Mammary epithelial cell (primary cell): ENCODE results near the gene ZNF354C.

Experiments used
- CTCF ChIP-seq, 2 donors: IDR thresholded peaks in 1 of 2; conservative IDR thresholded peaks in 1 of 2; 2 replicates each; pipeline ENCODE4 v1.5.1; 2011 to 2012; ENCODE audit warnings: inconsistent platforms in 2 of 2, low read length in 2 of 2, mild to moderate bottlenecking in 2 of 2, control low read depth in 1 of 2, low read depth in 1 of 2; ENCODE audit not compliant: insufficient read depth in 1 of 2; ENCODE audit errors: extremely low read depth in 1 of 2
- EZH2 ChIP-seq: IDR thresholded peaks from 2 replicates; pipeline ENCODE4 v1.6.1; 2012; ENCODE audit warnings: low read length, inconsistent platforms, borderline replicate concordance

- TF ChIP-seq CTCF (conservative IDR thresholded peaks at IDR 0.05 in 1 of 2, IDR thresholded peaks at IDR 0.05 in 1 of 2; ENCODE audit: extremely low read depth in 1 of 2, insufficient read depth in 1 of 2, low read depth in 1 of 2, low read length in 2 of 2) (no peak), EZH2 (no peak)
Measured at GRCh38 chr5:179129607-179130071, 69.5 kb downstream of the ZNF354C start.
